Measurements from ENCODE around the gene MRRF. TPM values are rescaled to one million over a fixed set of nuclear protein-coding genes. Genes with fewer than 3 reads are reported as not detected.

The MRRF gene
- total RNA-seq, 2 donors from 2014 or later = 20.7 to 21.4 TPM

DNA sequence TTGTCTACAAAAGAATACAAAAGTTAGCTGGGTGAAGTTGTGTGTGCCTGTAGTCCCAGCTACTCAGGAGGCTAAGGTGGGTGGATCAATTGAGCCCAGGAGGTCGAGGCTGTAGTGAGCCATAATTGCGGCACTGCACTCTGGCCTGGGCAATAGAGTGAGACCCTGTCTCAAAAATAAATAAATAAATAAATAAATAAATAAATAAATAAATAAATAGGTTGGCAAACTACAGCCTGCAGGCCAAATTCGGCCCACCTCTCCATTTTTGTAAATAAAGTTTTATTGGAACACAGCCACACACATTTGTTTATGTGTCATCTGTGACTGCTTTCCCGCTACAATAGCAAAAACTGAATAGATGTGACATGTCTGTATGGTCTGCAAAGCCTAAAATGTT, 115.6 kb downstream of the MRRF start:
- H3K4me3 ChIP-seq = no peak overlapping the region
- no peaks in the 10 kb centered on the region for H3K27me3 ChIP-seq
- TF ChIP-seq, protein P1, sequence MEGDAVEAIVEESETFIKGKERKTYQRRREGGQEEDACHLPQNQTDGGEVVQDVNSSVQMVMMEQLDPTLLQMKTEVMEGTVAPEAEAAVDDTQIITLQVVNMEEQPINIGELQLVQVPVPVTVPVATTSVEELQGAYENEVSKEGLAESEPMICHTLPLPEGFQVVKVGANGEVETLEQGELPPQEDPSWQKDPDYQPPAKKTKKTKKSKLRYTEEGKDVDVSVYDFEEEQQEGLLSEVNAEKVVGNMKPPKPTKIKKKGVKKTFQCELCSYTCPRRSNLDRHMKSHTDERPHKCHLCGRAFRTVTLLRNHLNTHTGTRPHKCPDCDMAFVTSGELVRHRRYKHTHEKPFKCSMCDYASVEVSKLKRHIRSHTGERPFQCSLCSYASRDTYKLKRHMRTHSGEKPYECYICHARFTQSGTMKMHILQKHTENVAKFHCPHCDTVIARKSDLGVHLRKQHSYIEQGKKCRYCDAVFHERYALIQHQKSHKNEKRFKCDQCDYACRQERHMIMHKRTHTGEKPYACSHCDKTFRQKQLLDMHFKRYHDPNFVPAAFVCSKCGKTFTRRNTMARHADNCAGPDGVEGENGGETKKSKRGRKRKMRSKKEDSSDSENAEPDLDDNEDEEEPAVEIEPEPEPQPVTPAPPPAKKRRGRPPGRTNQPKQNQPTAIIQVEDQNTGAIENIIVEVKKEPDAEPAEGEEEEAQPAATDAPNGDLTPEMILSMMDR (IDR thresholded peaks at IDR 0.05) = no peak
- H3K27ac ChIP-seq = no peak overlapping the region
- H3K9me3 ChIP-seq = no peaks in the 10 kb centered on the region
- H3K4me1 ChIP-seq = peaks cover 0 to 12% of the 10 kb centered on the region in 2 donors
- no peak for DNase-seq (ENCODE audit: low spot score)
- H3K36me3 ChIP-seq = no peaks in the 10 kb centered on the region

Other genes with a start within 250 kb of the MRRF start
- 1 to 10 TPM; 5.9 to 7.8 TPM for gene TTLL11, start 171.6 kb upstream of the MRRF start, total RNA-seq
- 100 to 1,000 TPM; 169 to 236 TPM for gene NDUFA8, start 105.1 kb upstream of the MRRF start, total RNA-seq
- gene MORN5, start 105.0 kb upstream of the MRRF start, total RNA-seq = not detected
- gene LHX6, start 35.9 kb upstream of the MRRF start, total RNA-seq = 1 to 10 TPM; 2.8 to 3.2 TPM
- gene RBM18, start within 50 bp of the MRRF start, total RNA-seq = 10 to 100 TPM; 19.2 to 23.2 TPM
- gene PTGS1, start 106.1 kb downstream of the MRRF start, total RNA-seq = 10 to 100 TPM; 14.6 to 46.0 TPM
- not detected for gene OR1J1, start 213.0 kb downstream of the MRRF start, total RNA-seq
- gene OR1J2, start 245.9 kb downstream of the MRRF start, total RNA-seq = not detected